Muscle of leg (tissue), 11 donors: ENCODE results near the gene MYOF. TPM values are rescaled to one million over a fixed set of nuclear protein-coding genes. Genes with fewer than 3 reads are reported as not detected.

ENCODE experiments used
- DNase-seq: peaks from one replicate; pipeline ENCODE4 v3.0.0; 2013
- H3K27ac ChIP-seq: one replicate; pipeline ENCODE4 v1.5.1; 2013; ENCODE audit warnings: mild to moderate bottlenecking, low read length, control low read depth
- H3K27me3 ChIP-seq: one replicate; pipeline ENCODE4 v1.6.1; 2013; ENCODE audit warnings: low read length; ENCODE audit not compliant: control insufficient read depth, insufficient read depth
- H3K36me3 ChIP-seq: one replicate; pipeline ENCODE4 v1.6.1; 2013; ENCODE audit warnings: low read length; ENCODE audit not compliant: control insufficient read depth, insufficient read depth
- H3K4me1 ChIP-seq: one replicate; pipeline ENCODE4 v1.6.1; 2013; ENCODE audit warnings: low read length; ENCODE audit not compliant: control insufficient read depth, insufficient read depth
- H3K4me3 ChIP-seq: one replicate; pipeline ENCODE4 v1.5.1; 2013; ENCODE audit warnings: low read length, control low read depth
- H3K9me3 ChIP-seq: replicated peaks from 2 replicates; pipeline ENCODE4 v1.6.1; 2013; ENCODE audit warnings: low read depth, low read length; ENCODE audit not compliant: control insufficient read depth
- WGBS: methylation state at CpG from one replicate; pipeline ENCODE4 v1.1.5; 2013; ENCODE audit warnings: missing lambda C conversion rate; ENCODE audit not compliant: insufficient coverage; 5-methylcytosine and 5-hydroxymethylcytosine counted together
- polyA plus RNA-seq, 8 donors: library from polyadenylated mRNA; unstranded; fragments of 120-200 nt; gene quantifications; one replicate each; pipeline versions ENCODE4 v1.2.1 to v1.2.3, GENCODE V29; 2013; ENCODE audit warnings: inconsistent platforms in 1 of 8, low replicate concordance in 1 of 8; ENCODE audit not compliant: insufficient read length in 8 of 8, insufficient read depth in 1 of 8
- total RNA-seq: library from RNA; stranded (reverse); fragments of 120-200 nt; gene quantifications from one replicate; pipeline ENCODE4 v1.2.4, GENCODE V29; 2013

The MYOF gene
- total and polyA plus RNA-seq, 9 donors: 37.6 to 85.0 (median 55.2) TPM

DNA sequence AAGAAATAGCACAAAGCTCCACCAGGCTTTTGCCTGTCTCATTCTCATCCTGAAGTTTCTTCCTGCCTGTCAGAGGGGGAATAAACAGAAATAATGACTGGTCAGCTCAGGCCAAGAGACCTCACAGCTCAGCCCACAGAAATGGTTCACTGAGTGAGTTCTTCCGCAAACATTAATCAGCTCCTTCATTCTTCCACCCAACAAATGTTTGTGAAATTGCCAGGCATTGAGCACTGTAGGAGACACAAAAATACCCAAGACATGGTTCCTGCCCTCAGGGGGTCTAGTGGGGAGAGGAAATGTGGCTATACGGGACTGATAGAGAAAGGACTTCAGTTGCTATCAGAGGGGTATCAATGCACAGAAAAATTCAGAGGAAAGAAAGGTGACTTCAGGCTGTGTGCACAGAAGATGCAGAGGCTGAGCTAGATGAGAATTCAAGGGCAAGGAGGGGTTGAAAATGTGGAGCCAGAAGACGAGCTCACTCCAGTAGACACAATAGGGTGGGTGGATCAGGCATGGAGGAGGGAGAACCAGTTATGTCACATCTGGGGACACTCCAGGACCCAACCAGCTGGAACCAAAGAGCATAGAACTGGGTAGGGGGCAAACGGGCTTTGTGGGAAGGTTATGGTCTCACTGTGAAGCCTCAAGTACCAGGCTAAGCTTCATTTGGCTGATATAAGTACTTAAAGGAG, 20.9 kb downstream of the MYOF start:
- 70% methylated on average over 3 of the region's 4 CpGs for WGBS
- Histone ChIP-seq H3K4me1 (peaks cover 47% of the 10 kb centered on the region), H3K27me3 (no peaks in the 10 kb centered on the region), H3K9me3 (no peaks in the 10 kb centered on the region), H3K4me3 (no peak overlapping the region), H3K27ac (peak overlapping the region; percentile 20), H3K36me3 (peaks cover 7% of the 10 kb centered on the region)
- peak; percentile 73 for DNase-seq

DNA sequence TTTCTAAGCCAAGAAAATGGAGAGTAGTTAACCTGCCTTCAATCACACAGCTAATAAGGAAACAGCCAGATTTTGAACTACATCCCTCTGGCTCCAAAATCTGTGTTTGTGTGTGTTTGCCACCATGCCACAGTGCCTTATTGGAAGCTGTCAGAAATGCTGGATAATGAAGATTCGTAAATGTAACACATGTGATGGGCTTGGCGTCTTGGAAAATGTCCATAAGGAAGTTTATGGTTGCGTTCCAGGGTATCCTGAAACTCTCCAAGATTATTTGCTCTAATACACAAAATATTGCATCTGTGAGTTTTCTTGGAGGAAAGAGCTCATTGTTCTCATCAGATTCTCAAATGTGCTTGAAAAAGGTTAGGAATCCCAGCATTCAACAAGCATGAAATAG, 22.7 kb downstream of the MYOF start:
- peak; percentile 65 for DNase-seq
- H3K4me1 ChIP-seq: peaks cover 38% of the 10 kb centered on the region

DNA sequence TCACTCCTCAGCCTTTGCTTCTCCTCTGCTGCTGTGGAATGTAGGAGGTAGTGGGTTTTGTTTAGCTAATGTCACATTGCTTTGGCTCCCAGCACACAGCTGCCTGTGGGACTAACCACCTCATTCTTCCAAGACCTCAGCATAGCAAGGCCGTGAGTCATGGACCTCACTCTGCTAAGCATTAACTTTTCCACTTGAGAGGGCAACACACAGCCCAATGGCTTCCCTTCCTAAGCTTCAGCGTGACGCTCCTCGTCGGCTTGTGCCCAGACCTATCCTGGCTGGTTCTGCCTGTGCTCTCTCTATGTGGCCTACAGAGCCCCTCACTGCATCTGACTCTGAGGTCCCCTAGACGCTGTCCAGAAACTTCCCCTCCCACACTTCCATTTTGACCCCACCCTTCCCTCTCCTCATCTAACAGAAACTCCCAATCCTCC, 23.3 kb downstream of the MYOF start:
- Histone ChIP-seq H3K27ac (peak overlapping the region; percentile 92), H3K4me1 (peaks cover 32% of the 10 kb centered on the region), H3K27me3 (no peaks in the 10 kb centered on the region), H3K9me3 (no peaks in the 10 kb centered on the region), H3K36me3 (peaks cover 13% of the 10 kb centered on the region), H3K4me3 (no peak overlapping the region)
- 5% methylated on average over 5 of the region's 6 CpGs for WGBS
- DNase-seq: peak; percentile 96

More for the DNA sequence above, 22.7 kb downstream of the MYOF start:
- peaks cover 9% of the 10 kb centered on the region for H3K36me3 ChIP-seq
- H3K27me3 ChIP-seq: no peaks in the 10 kb centered on the region
- H3K4me3 ChIP-seq: no peak overlapping the region
- peak overlapping the region; percentile 92 for H3K27ac ChIP-seq
- no CpG with 5 or more reads among the region's 3 CpGs for WGBS
- H3K9me3 ChIP-seq: no peaks in the 10 kb centered on the region

DNA sequence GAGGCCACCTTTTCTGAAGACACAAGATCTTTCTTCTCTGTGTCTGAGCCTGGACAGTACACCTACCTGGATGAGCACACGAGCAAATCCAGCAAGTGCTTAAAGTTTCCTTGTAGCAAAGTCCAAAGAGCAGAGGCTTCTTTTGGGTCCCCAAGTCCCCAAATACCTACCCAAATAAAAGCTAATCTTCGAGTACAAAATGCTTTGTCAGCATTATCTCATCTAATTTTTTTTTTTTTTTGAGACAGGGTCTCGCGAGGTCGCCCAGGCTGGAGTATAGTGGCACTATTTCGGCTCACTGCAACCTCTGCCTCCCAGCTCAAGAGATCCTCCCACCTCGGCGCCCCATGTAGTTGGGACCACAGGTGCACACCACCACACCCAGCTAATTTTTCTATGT, 24.6 kb downstream of the MYOF start:
- no peak overlapping the region for H3K4me3 ChIP-seq
- H3K27me3 ChIP-seq: no peaks in the 10 kb centered on the region
- H3K27ac ChIP-seq: no peak overlapping the region
- no peak for DNase-seq
- no peaks in the 10 kb centered on the region for H3K9me3 ChIP-seq
- peaks cover 17% of the 10 kb centered on the region for H3K36me3 ChIP-seq
- peaks cover 28% of the 10 kb centered on the region for H3K4me1 ChIP-seq
- WGBS: 48% methylated on average over 2 of the region's 8 CpGs

DNA sequence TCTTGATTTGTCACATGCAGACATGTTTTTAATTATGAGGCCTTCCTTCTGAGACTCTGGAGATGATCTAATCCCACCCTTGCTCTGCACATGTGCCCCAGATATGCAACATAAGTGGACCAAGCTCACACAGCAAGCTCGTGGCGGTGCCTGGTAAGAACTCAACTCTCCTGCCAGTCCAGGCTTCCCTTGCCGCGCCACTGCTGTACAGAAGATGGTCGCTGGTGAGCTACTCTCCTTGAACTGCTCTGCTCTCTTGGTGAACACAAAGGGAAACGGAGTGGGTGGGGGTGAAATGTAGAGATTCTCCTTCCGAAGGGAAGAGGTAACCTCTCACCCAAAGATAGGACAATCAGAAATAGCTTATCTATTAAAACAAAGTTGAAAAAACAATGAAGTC, 25.7 kb downstream of the MYOF start:
- no peak for DNase-seq
- no peak overlapping the region for H3K4me3 ChIP-seq
- H3K27me3 ChIP-seq: no peaks in the 10 kb centered on the region
- peaks cover 22% of the 10 kb centered on the region for H3K36me3 ChIP-seq
- H3K9me3 ChIP-seq: no peaks in the 10 kb centered on the region
- H3K4me1 ChIP-seq: peaks cover 26% of the 10 kb centered on the region
- WGBS: 87% methylated on average over 3 of the region's 7 CpGs
- H3K27ac ChIP-seq: no peak overlapping the region

DNA sequence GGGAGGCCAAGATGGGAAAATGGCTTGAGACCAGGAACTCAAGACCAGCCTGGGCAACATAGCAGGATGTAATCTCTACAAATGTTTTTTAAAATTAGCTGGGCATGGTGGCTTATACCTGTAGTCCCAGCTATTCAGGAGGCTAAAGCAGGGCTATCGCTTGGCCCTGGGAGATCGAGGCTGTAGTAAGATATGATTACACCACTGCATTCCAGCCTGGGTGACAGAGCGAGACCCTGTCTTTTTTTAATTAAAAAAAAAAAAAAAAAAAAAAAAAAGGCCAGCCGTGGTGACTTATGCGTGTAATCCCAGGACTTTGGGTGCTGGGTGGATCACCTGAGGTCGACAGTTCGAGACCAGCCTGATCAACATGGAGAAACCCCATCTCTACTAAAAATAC, 27.4 kb downstream of the MYOF start:
- Histone ChIP-seq H3K4me3 (no peak overlapping the region), H3K9me3 (no peaks in the 10 kb centered on the region), H3K27ac (no peak overlapping the region), H3K27me3 (no peaks in the 10 kb centered on the region), H3K4me1 (peaks cover 18% of the 10 kb centered on the region), H3K36me3 (peaks cover 31% of the 10 kb centered on the region)
- no CpG with 5 or more reads among the region's 7 CpGs for WGBS
- DNase-seq: no peak

DNA sequence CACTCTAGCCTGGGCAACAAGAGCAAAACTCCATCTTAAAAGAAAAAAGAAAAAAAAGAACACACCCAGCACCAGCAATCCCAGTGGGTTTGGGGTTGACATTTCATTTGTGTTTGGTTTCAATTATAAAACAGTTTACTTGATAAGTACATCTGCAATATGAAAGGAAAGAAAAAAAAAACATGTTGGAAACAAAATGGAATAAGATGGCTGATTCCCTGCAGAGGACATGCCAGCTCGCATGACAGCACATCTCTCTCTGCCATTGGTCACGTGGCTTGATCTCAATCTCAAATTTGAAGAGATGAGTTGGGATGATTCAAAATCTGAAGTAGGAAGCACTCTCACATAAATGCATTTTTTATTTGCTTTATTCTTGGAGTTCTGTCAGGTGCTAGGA, 28.0 kb downstream of the MYOF start:
- DNase-seq: no peak
- H3K4me1 ChIP-seq: peaks cover 13% of the 10 kb centered on the region
- H3K36me3 ChIP-seq: peaks cover 34% of the 10 kb centered on the region
- H3K4me3 ChIP-seq: no peak overlapping the region
- H3K27me3 ChIP-seq: no peaks in the 10 kb centered on the region
- H3K9me3 ChIP-seq: no peaks in the 10 kb centered on the region
- WGBS: no CpG with 5 or more reads among the region's 2 CpGs
- H3K27ac ChIP-seq: no peak overlapping the region

DNA sequence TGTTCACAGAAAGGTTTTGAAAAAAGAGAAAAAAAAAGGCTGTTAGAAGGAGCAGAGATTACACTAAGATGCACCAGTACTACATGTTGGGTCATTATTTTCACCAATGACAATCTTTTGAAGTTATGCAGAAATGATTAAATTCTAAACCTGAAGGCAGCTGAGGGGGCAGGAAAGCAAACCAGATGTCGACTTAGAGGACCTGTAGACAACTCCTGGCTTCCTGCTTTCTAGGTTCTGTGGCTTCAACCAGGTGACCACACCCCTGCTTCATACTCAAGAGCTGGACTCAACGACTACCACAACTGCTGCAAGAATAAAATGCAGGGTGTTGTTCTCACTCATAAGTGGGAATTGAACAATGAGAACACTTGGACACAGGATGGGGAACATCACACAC, 30.0 kb downstream of the MYOF start:
- H3K36me3 ChIP-seq: peaks cover 39% of the 10 kb centered on the region
- peaks cover 2% of the 10 kb centered on the region for H3K4me1 ChIP-seq
- no peak for DNase-seq
- H3K27ac ChIP-seq: no peak overlapping the region
- 20% methylated on average over 1 of the region's 2 CpGs for WGBS
- H3K4me3 ChIP-seq: no peak overlapping the region
- no peaks in the 10 kb centered on the region for H3K27me3 ChIP-seq
- H3K9me3 ChIP-seq: no peaks in the 10 kb centered on the region

DNA sequence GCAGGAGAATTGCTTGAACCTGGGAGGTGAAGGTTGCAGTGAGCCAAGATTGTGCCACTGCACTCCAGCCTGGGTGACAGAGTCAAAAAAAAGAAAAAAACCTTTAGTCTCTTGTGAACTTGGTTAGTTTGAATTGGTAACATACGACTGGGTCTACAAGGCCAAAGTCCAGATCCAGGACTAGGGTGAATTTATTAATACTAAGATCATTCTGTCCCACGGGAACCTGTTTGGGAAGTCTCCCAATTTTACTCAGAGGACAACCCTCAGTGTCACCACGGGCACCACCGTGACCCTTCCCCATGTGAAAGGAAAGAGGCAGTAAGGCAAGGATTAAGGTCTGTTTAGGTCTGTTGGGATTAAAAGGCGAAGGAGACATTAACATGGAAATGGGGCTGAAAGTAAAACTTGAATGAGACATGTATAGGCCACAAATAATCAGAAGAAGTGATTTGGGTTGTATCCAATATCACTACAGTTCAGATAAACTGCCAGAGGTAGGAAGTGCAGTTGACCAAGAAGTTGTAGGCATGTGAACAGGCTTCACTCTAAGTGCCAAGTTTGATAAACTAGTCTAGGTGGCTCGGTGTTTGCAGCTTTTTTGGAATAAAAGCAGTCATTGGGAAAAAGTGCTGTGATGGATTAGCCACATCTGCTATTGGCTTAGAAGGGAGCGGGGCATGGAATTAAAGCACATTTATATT, 30.7 kb downstream of the MYOF start:
- WGBS: 33% methylated on average over 2 of the region's 7 CpGs
- no peak for DNase-seq
- no peak overlapping the region for H3K27ac ChIP-seq

DNA sequence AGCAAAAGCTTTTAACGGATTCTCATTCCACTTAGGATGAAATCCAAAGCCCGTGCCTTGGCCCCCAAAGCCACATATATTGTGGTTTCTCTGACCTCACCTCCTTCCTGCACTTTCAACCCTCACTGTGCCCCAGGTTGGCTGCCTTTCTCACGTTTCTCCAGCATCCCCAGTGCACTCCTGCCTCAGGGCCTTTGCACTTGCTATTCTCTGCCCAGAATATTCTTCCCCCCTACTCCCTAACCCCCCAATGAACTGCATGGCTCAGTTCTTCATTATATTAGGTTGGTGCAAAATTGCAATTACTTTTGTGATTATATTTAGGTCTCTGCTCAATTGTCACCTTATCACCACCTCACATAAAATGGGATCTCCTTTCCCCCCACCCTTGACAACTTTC, 34.2 kb downstream of the MYOF start:
- WGBS: 36% methylated on average over 2 of the region's 3 CpGs
- Histone ChIP-seq H3K36me3 (peaks cover 37% of the 10 kb centered on the region), H3K27ac (no peak overlapping the region), H3K9me3 (no peaks in the 10 kb centered on the region), H3K4me3 (no peak overlapping the region), H3K4me1 (peaks cover 19% of the 10 kb centered on the region), H3K27me3 (no peaks in the 10 kb centered on the region)
- no peak for DNase-seq

More for the DNA sequence above, 30.7 kb downstream of the MYOF start:
- H3K4me3 ChIP-seq: no peak overlapping the region
- peaks cover 36% of the 10 kb centered on the region for H3K36me3 ChIP-seq
- H3K4me1 ChIP-seq: peaks cover 1% of the 10 kb centered on the region
- no peaks in the 10 kb centered on the region for H3K27me3 ChIP-seq
- no peaks in the 10 kb centered on the region for H3K9me3 ChIP-seq
